ENCODE data around the gene PEX11G. TPM values are rescaled to one million over a fixed set of nuclear protein-coding genes. Genes with fewer than 3 reads are reported as not detected.
A peak's percentile ranks its signal among the peaks of the same experiment; 100 is the strongest.

PEX11G gene
- total and polyA plus RNA-seq, 9 of the 15 experiments (the other 6 are each of a cell fraction or from before 2014, with no cell fraction given), result 0.07 to 3.2 (median 0.70) TPM; not detected in 1

- TF ChIP-seq CEBPZ (IDR thresholded peaks at IDR 0.05; ENCODE audit: borderline replicate concordance, low read depth, low read length) (no peak), NFXL1 (CRISPR knock-in tag; IDR thresholded peaks at IDR 0.05) (no peak), ZNF668 (CRISPR knock-in tag; IDR thresholded peaks at IDR 0.05) (no peak), NCOA6 (IDR thresholded peaks at IDR 0.05) (no peak), FUS (optimal IDR thresholded peaks at IDR 0.05; ENCODE audit: low read depth, low read length) (no peak), BRCA1 (IDR thresholded peaks at IDR 0.05) (no peak), BRCA1 (CRISPR knock-in tag; IDR thresholded peaks at IDR 0.05) (no peak), ETS1 (conservative IDR thresholded peaks at IDR 0.05; ENCODE audit: control insufficient read depth, low read depth, low read length) (no peak; the same call in 1 of the 2 replicates), MTA3 (IDR thresholded peaks at IDR 0.05; ENCODE audit: borderline replicate concordance) (peak; percentile 55; the same call in 1 of the 2 replicates), HDAC3 (IDR thresholded peaks at IDR 0.05; ENCODE audit: borderline replicate concordance, partially characterized antibody) (no peak), ZBTB1 (CRISPR knock-in tag; IDR thresholded peaks at IDR 0.05; ENCODE audit: borderline replicate concordance, low read depth) (no peak), ZBTB9 (CRISPR knock-in tag; IDR thresholded peaks at IDR 0.05) (no peak), USF1 (CRISPR knock-in tag; IDR thresholded peaks at IDR 0.05) (no peak), DIDO1 (tag; IDR thresholded peaks at IDR 0.05; ENCODE audit: low read depth) (no peak), SOX6 (IDR thresholded peaks at IDR 0.05) (peak; percentile 37; the same call in 1 of the 2 replicates), DACH1 (IDR thresholded peaks at IDR 0.05; ENCODE audit: partially characterized antibody) (no peak), HNRNPH1 (optimal IDR thresholded peaks at IDR 0.05; ENCODE audit: low read depth, low read length) (no peak), RFX7 (CRISPR knock-in tag; IDR thresholded peaks at IDR 0.05) (no peak), TCF7 (IDR thresholded peaks at IDR 0.05; ENCODE audit: borderline replicate concordance) (0 out of 2 replicates have a peak, but pooled peaks have one; percentile 28)
Measured at GRCh38 chr19:7506385-7507328, 17.8 kb upstream of the PEX11G start (continued).

All from K562 (cell line).